IPS-18c (cell line): ENCODE results near the gene AUTS2.

Experiments used
- H3K4me3 ChIP-seq: 2 replicates; pipeline ENCODE4 v1.7.0; 2013; ENCODE audit warnings: low read depth, mild to moderate bottlenecking, low read length, moderate library complexity; ENCODE audit not compliant: insufficient read depth
- H3K9me3 ChIP-seq: one replicate; pipeline ENCODE4 v1.6.1; 2013; ENCODE audit warnings: mild to moderate bottlenecking, low read length, moderate library complexity; ENCODE audit not compliant: control insufficient read depth, insufficient read depth

The AUTS2 gene

DNA sequence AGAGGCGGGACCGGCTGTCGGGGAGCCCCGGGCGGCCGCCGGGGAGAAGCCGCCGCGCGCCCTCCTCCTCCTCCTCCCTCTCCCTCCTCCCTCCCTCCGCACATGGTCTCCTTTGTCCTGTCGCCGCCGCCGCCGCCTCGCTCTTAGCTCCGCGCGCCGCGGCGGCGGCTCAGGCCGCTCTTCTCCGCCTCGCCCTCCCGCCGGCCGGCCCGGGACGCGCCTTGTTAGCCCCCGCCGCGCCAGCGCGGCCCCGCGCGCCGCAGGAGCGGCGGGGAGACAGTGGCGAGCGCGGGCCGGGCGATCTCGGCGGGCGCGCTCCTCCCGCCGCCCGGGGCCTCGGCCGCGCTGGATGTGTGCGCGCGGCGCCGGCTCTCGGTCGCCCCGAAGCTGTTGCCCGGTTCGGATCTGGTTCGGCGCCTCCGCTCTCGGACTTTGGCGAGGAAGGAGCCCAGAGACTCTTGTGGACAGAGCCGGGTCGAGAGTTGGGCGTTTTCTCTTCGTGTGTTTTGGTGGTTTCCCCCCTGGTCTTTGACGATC, 1096.2 kb downstream of the AUTS2 start:
- H3K9me3 ChIP-seq, result no peaks in the 10 kb centered on the region
- H3K4me3 ChIP-seq, result peak overlapping the region; percentile 87

DNA sequence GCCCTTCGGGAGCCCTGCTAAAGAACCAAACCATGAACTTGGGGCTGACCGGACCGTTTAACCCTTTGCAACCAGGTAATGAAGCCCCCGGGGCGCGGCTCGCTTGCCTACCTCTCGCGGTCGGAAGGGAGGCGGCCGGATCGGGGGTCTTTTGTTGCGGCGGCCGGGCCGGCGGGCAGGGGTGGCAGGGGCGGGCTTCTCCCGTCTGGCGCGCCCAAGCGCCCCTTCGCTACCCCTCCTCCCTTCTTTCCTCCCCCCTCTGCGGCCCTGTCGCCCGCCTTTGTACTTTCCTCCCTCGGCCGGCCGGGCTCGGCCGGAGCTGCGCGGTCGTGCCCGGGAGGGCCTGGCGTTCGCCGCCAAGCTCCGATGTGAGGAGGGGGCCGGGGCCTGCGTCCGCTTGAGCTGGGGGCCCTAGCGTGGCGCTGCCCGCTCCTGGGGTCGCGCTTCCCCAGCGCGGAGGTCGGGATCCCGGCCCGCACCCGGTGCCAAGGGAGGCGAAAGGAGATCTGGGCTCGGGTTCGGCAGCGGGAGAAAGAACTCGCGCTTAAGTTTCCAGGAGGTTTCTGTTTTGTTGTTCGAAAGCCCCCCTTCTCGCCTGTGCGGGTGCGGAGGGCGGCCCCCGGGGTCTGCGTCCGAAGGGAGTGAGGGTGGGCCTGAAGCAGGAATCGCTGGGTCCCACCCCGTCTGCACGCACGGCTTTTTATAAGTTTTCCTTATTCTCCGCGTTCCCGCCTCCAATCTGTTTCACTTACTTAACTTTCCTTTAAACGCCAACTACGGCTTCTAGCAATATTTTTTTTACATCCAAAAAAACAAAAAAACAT, 1096.9 kb downstream of the AUTS2 start:
- Histone ChIP-seq H3K9me3 (no peaks in the 10 kb centered on the region), H3K4me3 (peak overlapping the region; percentile 87)

DNA sequence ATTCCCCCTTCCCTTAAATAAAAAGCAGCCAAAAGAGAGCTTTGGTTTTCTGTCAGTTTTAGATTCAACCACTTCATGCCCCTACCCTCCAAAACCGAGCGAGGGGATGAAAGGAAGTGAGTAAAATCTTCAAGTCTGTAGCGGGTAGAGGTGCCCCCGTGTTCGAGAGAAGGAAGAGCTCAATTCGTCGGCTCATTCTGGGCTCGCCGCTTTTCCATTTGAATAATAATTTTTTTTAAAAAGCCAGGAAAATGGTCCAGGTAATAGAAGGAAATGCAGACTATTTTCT, 1097.5 kb downstream of the AUTS2 start:
- Histone ChIP-seq H3K9me3 (no peaks in the 10 kb centered on the region), H3K4me3 (peak overlapping the region; percentile 87)

DNA sequence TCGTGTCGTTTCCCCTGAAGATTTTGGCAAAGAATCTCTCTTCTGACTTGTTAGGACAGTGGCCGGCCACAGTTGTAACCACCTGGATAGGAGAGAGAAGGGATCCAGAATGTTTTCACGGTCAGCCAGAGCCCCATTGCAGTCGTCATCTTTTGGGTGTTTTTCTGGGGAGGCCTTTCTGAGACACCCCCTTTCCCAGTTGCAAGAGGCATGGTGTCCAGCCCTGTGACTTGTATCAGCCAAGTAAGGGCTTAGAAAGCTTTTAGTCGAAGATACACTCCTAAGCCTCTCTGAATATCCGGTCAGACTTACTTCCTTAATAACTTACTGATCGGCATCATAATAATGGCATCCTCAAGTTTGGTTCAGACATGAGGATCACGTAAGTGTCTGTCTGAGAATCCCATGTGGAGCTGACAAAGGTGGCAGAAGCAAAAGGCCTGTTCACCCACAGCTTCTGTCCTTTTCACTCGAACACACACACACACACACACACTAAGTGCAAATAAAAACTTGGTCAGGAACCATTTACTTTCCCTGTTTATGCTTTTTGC, 1098.0 kb downstream of the AUTS2 start:
- Histone ChIP-seq H3K9me3 (no peaks in the 10 kb centered on the region), H3K4me3 (peak overlapping the region; percentile 87)

DNA sequence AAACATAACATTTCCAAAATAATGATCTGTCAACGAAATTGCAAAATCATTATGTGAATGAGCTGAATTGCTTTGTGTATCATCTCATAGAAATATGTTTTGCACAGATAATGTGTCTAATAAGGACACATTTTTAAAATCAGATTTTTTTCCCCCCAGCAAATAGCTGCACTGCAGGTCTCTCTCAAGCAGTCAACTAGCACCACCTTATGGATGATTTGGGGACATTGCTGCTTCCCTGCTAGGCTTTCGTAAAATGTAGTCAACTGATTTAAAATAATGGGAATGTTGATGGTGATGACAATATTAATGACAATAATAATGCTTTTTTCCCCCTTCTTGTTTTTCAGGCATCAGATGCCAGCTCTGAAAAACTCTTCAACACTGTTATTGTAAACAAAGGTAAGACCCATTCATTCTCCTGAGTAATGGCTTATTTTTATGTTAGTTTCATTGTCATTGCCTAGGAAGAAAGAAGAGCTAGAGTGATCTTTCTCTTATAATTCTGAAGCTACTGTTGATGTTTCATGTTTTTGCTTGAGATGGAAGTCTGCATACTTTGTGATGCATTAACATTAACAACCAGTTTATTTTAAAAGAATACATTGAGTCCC, 1100.1 kb downstream of the AUTS2 start:
- H3K4me3 ChIP-seq, result peak overlapping the region; percentile 40; the same call in 1 of the 2 replicates
- no peaks in the 10 kb centered on the region for H3K9me3 ChIP-seq

DNA sequence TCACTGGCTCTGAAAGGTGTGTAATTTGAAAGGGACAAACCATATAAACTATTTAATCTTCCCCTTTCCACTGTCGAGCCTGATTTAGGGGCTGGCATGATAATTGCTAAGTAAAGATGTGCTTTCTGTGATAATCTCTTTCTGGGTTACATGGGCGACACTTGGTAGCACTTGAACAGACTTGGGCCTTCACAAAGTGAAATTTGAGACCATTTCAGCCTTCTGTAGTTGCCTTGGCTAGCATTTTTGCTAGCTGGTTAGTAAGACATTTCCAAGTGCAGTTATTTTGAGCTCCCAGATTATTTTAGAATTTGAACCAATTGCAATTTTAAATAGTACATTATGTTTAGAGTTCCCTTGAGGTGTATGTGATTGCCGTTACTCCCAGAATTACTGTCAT, 1101.0 kb downstream of the AUTS2 start:
- no peaks in the 10 kb centered on the region for H3K9me3 ChIP-seq
- no peak overlapping the region for H3K4me3 ChIP-seq

DNA sequence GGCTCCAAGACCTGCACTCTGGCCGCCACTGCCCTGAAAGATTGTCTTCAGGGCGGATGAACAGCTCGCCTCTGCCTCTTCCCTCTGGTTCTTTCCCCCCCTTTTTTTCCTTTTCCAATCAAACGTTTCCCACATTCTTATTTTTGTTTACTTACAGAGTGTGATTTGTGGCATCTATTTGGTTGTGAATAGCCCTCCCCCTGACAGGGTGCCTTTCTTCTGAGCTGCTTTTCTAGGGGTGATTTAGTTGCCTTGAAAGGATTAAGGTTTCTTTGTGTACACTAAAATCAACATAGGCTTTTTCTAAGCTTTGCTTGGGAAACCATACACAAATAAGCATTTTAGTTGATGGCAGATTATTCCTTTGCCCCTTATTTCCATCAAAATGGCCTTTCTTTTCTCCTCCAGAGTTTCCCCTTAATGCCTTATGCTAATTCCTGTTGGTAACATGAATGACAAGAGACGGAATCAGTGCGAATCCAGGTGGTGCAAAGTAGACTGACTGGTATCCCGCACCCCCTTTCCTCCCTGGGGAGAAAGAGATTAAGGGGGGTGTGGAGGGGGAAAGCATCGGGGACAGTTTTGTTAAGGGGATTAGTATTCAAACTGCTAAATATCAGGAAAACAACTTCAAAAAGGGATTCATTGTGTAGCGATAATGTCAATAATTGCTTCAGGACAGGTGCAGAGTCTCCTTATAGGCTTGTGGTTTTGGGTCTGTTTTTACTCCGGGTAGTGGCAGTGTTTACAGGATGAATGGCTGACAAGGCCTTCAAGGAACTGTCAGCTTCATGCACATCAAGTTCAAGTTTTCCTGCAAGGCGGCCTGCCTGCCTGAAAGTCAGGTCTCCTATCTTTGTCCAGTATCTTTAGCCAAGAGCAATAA, 1102.0 kb downstream of the AUTS2 start:
- peak overlapping the region; percentile 34; the same call in 1 of the 2 replicates for H3K4me3 ChIP-seq
- H3K9me3 ChIP-seq, result no peaks in the 10 kb centered on the region

DNA sequence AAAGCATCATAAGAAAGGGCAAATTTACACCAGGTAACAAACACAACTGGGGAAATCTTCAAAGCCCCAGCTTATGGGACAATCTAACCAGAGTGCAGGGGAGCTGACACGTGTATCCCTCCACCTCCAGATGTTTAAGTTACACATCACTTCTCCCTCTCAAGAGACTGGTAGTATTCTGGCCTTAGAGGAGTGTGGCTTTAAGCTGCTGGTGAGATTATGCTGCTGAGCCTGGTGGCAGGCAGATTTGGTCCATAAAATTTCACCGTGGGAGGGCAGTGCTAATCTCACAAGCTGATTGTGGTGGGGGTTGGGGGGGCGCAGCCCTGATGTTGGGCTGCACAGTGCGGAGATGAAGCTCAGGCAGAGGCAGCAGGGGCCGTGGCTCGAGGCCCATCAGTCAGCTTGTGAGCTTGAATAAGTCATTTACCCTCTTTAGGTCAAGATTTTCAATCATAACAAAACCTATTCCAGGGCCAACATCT, 1102.7 kb downstream of the AUTS2 start:
- Histone ChIP-seq H3K9me3 (no peaks in the 10 kb centered on the region), H3K4me3 (no peak overlapping the region)

DNA sequence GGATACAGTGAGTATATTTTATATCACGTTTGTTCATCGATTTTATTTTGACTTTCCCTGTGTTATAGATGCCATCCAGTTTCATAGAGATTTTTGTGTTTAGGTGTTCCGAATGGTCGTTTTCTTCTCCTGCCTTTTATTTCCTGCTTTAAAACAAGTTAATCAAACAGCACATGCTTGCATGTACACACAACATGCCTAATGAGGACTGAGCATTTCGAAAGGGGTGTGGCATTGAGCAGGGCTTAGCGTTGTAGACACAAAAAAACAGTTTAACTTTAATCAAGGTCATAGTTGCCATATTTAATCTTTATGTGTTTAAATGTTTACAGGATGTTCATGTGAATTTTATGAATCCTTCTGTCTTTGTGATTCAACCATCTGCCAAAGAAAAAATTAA, 1103.2 kb downstream of the AUTS2 start:
- Histone ChIP-seq H3K9me3 (no peaks in the 10 kb centered on the region), H3K4me3 (no peak overlapping the region)

DNA sequence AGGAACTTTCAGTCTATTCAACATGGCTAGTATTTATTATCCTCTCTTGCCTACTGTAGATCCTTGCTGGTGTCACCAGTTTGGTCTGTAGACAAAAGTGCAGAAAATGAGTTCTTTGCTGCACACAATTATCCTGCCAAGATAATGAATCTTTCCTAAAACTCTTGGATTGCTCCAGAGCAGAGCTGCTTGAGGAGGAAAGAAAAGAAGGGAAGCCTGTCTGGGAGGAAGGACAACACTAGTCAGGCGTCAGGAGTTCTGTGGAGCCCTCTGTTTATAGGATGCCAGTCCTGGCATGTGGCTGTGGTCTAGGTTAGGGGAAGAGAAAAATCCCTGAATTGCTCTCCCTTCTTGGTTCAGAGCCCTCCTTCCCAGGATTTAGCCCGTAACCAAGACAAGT, 1103.7 kb downstream of the AUTS2 start:
- H3K9me3 ChIP-seq, result no peaks in the 10 kb centered on the region
- no peak overlapping the region for H3K4me3 ChIP-seq

DNA sequence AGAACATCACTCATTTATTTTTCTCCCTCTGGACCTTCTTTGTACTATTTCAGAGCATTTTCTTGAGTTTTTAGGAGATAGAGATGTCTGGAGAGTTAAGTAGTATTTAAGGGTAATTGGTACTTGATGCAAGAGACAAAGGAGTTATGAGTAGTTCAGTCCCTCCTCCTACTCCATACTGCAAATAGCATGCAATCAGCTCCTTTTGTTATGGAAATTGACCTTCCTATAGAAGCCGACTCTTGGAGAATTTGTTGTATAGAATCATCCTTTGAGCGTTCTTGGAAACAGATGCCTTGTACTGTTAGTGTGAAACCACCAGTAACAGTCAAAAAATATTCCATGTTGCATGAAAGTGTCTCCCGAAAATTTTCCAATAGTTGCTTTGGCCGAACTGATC, 1105.5 kb downstream of the AUTS2 start:
- 0 out of 2 replicates have a peak overlapping the region, but pooled peaks have one; percentile 16 for H3K4me3 ChIP-seq
- no peaks in the 10 kb centered on the region for H3K9me3 ChIP-seq

DNA sequence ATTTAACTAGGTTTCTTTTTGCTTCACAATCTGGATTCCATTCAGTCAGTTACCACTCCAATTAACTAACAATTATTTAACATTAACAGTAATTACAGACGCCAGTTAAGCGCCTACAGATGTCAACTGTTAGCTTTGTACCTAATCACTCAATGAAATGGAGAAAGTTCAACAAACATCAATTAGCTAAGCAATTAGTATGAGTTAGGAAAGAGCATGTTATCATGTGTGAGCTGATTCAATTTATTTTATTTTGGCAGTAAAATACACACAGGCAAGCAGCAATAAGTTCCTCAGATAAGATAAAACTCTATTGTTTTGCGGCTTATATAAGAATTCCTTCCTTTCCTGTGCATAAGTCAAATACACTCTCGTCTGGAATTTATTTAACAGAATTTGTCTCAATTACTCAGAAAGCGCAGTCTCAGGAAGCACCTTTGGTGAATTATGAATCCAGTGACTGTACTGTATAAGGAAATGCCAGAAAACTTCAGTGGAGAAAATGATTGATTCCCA, 1106.6 kb downstream of the AUTS2 start:
- H3K9me3 ChIP-seq, result no peaks in the 10 kb centered on the region
- no peak overlapping the region for H3K4me3 ChIP-seq

DNA sequence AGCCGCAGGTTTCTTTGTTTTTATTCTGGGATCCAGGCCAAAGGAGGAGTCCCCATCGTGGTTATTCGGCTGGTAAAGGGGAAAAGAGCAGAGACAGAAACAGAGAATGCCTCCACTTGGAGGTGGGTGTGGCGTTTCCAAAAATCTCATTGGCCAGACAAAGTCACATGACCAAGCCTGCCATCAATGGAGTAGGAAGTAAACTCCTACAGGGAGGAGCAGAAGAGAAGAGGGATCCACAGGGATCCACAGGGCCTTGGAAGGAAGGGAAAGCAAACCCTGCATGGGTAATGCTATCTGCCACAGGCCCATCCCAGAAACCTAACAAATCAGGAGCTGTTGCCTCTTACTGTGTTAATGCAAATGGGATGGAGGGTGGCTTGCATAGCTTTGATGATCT, 1107.9 kb downstream of the AUTS2 start:
- H3K9me3 ChIP-seq, result no peaks in the 10 kb centered on the region
- H3K4me3 ChIP-seq, result no peak overlapping the region

DNA sequence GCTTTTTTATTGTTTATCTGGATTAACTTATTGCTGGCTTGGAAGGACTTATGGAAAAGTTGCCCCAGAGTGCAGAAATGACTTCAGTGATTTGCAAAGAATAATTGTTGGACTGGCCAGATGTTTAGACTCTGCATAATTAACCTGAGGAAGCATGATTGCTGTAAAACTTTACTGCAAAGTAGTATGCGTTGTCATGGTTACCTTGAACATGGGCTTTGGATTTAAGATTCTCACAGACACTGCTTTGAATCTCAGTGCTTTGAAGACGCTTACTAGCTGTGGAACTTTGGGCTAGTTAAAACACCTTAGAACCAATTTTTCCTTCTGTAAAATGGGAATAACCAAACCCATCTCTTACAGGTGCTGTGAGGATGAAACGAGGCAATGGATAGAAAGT, 1108.4 kb downstream of the AUTS2 start:
- no peak overlapping the region for H3K4me3 ChIP-seq
- H3K9me3 ChIP-seq, result no peaks in the 10 kb centered on the region

DNA sequence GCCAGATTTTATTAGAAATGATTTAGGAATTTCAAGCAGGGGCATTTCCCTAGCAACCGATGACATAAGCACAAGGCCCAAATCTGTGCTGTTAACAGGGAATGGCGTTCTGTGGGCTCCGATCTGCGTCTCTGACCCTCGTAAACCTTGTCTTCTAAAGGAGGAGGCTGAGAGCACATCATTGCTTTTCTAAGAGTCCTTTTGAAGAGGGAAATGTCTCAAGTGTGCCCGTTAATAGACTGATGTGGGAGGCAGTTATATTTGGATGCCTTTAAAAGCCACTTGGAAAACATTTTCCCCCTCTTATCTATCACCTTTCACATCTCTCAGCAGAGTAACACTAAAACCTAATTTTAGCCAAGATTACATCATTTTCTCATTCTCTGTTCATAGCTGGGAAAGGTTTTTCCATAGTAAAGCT, 1109.6 kb downstream of the AUTS2 start:
- no peaks in the 10 kb centered on the region for H3K9me3 ChIP-seq
- no peak overlapping the region for H3K4me3 ChIP-seq

DNA sequence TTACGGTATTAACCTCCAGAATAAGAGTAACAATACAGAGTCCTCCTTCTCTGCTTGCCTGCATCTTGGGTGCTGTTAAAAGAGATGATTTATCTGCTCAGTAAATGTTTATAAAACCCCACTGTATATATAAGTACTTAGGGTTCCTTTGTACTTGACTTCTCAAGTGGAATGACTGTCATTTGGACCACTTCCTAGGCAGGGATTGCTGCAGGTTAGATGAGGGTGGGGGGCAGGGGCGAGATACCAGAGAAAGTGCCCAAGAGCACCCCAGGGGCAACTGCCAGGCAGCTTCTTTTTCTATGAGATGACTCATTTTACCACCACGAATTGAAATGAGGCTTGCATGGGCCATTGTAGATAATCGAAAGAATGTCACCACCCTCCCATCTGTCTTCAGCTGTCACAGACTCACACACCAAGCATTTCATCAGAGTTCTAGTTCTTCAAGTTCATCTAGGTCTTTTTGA, 1111.8 kb downstream of the AUTS2 start:
- peaks cover 4% of the 10 kb centered on the region for H3K9me3 ChIP-seq
- no peak overlapping the region for H3K4me3 ChIP-seq

DNA sequence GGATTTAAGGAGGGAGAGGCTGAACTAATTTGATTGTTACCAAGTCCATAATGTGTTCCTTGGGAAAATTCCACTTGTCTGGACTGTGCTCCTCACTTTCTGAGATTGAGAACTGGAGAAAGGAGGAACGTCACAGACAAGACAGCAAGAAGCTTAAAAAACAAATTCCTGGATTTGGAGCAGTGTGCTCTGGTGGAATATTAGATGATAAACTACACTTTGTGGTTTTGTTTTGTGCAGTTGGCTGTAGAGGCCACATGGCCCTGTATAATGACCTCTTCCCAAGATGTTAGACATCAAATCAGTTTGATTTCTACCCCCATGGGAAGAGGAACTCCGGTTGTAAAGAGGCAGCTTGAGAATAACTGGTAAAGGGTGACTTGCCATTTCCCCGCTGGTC, 1112.4 kb downstream of the AUTS2 start:
- no peak overlapping the region for H3K4me3 ChIP-seq
- peaks cover 4% of the 10 kb centered on the region for H3K9me3 ChIP-seq
